Neural progenitor cell (in vitro differentiated cells): ENCODE results near the gene RNF38. TPM values are rescaled to one million over a fixed set of nuclear protein-coding genes. Genes with fewer than 3 reads are reported as not detected.

Source experiments
- DNase-seq: peaks from one replicate; pipeline ENCODE4 v3.0.0-alpha.2; 2016; ENCODE audit warnings: low spot score
- H2AFZ ChIP-seq: fragments of 200-600 bp; sonication (generic); replicated peaks from 2 replicates; pipeline ENCODE4 v1.6.1; 2016; ENCODE audit warnings: antibody characterized with exemption
- H3F3A ChIP-seq: fragments of 200-600 bp; sonication (generic); 2 replicates; pipeline ENCODE4 v1.6.1; 2016; ENCODE audit warnings: antibody characterized with exemption, low read depth
- H3K27ac ChIP-seq: fragments of 200-600 bp; sonication (generic); 2 replicates; pipeline ENCODE4 v1.5.1; 2016; ENCODE audit warnings: mild to moderate bottlenecking
- H3K27me3 ChIP-seq: fragments of 200-600 bp; sonication (generic); 2 replicates; pipeline ENCODE4 v1.6.1; 2016; ENCODE audit warnings: mild to moderate bottlenecking, moderate library complexity
- H3K36me3 ChIP-seq: fragments of 200-600 bp; sonication (generic); 2 replicates; pipeline ENCODE4 v1.5.1; 2016
- H3K4me1 ChIP-seq: fragments of 200-600 bp; sonication (generic); 2 replicates; pipeline ENCODE4 v1.6.1; 2016; ENCODE audit warnings: mixed run types
- H3K4me2 ChIP-seq: fragments of 200-600 bp; sonication (generic); 2 replicates; pipeline ENCODE4 v1.6.1; 2016
- H3K4me3 ChIP-seq: fragments of 200-600 bp; sonication (generic); 2 replicates; pipeline ENCODE4 v1.5.1; 2016
- H3K79me2 ChIP-seq: fragments of 200-600 bp; sonication (generic); 2 replicates; pipeline ENCODE4 v1.6.1; 2016; ENCODE audit warnings: low read depth
- H3K9ac ChIP-seq: fragments of 200-600 bp; sonication (generic); 2 replicates; pipeline ENCODE4 v1.6.1; 2016
- H3K9me3 ChIP-seq: fragments of 200-600 bp; sonication (generic); 2 replicates; pipeline ENCODE4 v1.5.1; 2016; ENCODE audit warnings: low read depth
- H4K20me1 ChIP-seq: fragments of 200-600 bp; sonication (generic); 2 replicates; pipeline ENCODE4 v1.6.1; 2016; ENCODE audit warnings: low read depth
- H3K27ac Mint-ChIP-seq: 3 replicates; pipeline ENCODE4 v1.8.0; 2021; ENCODE audit warnings: mixed read lengths
- H3K27me3 Mint-ChIP-seq: 2 replicates; pipeline ENCODE4 v1.8.0; 2022; ENCODE audit warnings: low read depth, mild to moderate bottlenecking, inconsistent platforms, moderate library complexity, mixed read lengths; ENCODE audit not compliant: insufficient read depth
- H3K36me3 Mint-ChIP-seq: 3 replicates; pipeline ENCODE4 v1.8.0; 2021; ENCODE audit warnings: mixed read lengths
- H3K4me1 Mint-ChIP-seq: 3 replicates; pipeline ENCODE4 v1.8.0; 2021; ENCODE audit warnings: mixed read lengths
- H3K4me3 Mint-ChIP-seq: 3 replicates; pipeline ENCODE4 v1.8.0; 2021; ENCODE audit warnings: mild to moderate bottlenecking, moderate library complexity, mixed read lengths
- H3K9me3 Mint-ChIP-seq: 3 replicates; pipeline ENCODE4 v1.8.0; 2020; ENCODE audit warnings: mixed read lengths
- CTCF ChIP-seq: fragments of 200-600 bp; sonication (generic); IDR thresholded peaks from 2 replicates; pipeline ENCODE4 v1.5.1; 2017; ENCODE audit warnings: antibody characterized with exemption, mild to moderate bottlenecking
- EZH2 ChIP-seq: fragments of 200-600 bp; sonication (generic); IDR thresholded peaks from 2 replicates; pipeline ENCODE4 v1.6.1; 2017; ENCODE audit warnings: antibody characterized with exemption, mild to moderate bottlenecking, moderate library complexity
- EZH2phosphoT487 ChIP-seq: fragments of 200-600 bp; sonication (generic); IDR thresholded peaks from 2 replicates; pipeline ENCODE4 v1.6.1; 2017; ENCODE audit warnings: antibody characterized with exemption
- total RNA-seq: library from RNA; depleted of rRNA; stranded (reverse); fragments of >200 nt; gene quantifications from 2 replicates; pipeline ENCODE4 v1.2.3, GENCODE V29; 2015; ENCODE audit warnings: low replicate concordance

RNF38 gene
- total RNA-seq, 1 donor from 2014 or later = 63.8 TPM

- H3K27me3 ChIP-seq = no peaks in the 10 kb centered on the region
- no peak overlapping the region for H3K4me3 ChIP-seq
- peak; percentile 91 for TF ChIP-seq CTCF
- no peak for TF ChIP-seq EZH2
- H3K36me3 ChIP-seq = no peaks in the 10 kb centered on the region
- no peaks in the 10 kb centered on the region for H3K9me3 ChIP-seq
- H3F3A ChIP-seq = peaks cover 35% of the 10 kb centered on the region
- Mint-ChIP-seq H3K4me1 (peaks cover 3% of the 10 kb centered on the region), H3K27ac (no peak overlapping the region), H3K9me3 (no peaks in the 10 kb centered on the region), H3K27me3 (no peaks in the 10 kb centered on the region), H3K4me3 (peak overlapping the region; percentile 48), H3K36me3 (peaks cover 3% of the 10 kb centered on the region)
- peaks cover 48% of the 10 kb centered on the region for H4K20me1 ChIP-seq
- no peak overlapping the region for H3K4me2 ChIP-seq
- H3K9ac ChIP-seq = no peak overlapping the region
- H3K27ac ChIP-seq = peak overlapping the region; percentile 42
- peak; percentile 77 for DNase-seq
- peaks cover 99% of the 10 kb centered on the region for H3K79me2 ChIP-seq
- no peak overlapping the region for H2AFZ ChIP-seq
- peaks cover 15% of the 10 kb centered on the region for H3K4me1 ChIP-seq
These were observed 7.2 kb upstream of the RNF38 start for GRCh38 chr9:36407122-36407723.

DNA sequence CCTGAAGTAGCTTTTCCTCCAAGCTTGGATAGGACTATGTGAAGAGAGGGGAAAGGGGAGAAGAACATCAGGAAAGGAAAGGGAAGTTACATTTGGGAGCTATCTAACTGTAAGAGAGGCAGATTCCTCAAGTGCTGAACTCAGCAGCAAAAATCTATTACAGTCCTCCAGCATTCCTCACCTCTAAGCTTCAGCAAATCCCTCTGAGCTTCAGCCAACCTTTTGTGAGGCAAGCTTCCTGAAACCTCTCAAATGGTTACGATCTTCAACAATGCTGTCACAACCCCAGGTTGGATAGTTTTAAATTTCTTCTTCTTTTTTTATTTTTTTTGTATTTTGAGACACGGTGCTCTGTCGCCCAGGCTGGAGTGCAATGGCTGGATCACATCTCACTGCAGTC lies 2.5 kb upstream of the RNF38 start:
- H3K4me2 ChIP-seq = peak overlapping the region; percentile 93
- no peaks in the 10 kb centered on the region for H3K9me3 ChIP-seq
- no peaks in the 10 kb centered on the region for H3K9me3 Mint-ChIP-seq
- no peaks in the 10 kb centered on the region for H3K36me3 ChIP-seq
- H3F3A ChIP-seq = peaks cover 48% of the 10 kb centered on the region
- H3K27ac Mint-ChIP-seq = no peak overlapping the region
- TF ChIP-seq EZH2phosphoT487 (no peak), CTCF (no peak), EZH2 (no peak)
- DNase-seq = peak; percentile 73
- H3K9ac ChIP-seq = no peak overlapping the region
- H3K27me3 Mint-ChIP-seq = no peaks in the 10 kb centered on the region
- no peaks in the 10 kb centered on the region for H3K27me3 ChIP-seq
- H3K4me1 Mint-ChIP-seq = peaks cover 20% of the 10 kb centered on the region
- peaks cover 90% of the 10 kb centered on the region for H3K79me2 ChIP-seq
- peaks cover 49% of the 10 kb centered on the region for H4K20me1 ChIP-seq
- no peak overlapping the region for H3K4me3 Mint-ChIP-seq
- no peak overlapping the region for H2AFZ ChIP-seq
- peaks cover 43% of the 10 kb centered on the region for H3K4me1 ChIP-seq
- peak overlapping the region; percentile 40 for H3K27ac ChIP-seq
- no peaks in the 10 kb centered on the region for H3K36me3 Mint-ChIP-seq
- H3K4me3 ChIP-seq = no peak overlapping the region

DNA sequence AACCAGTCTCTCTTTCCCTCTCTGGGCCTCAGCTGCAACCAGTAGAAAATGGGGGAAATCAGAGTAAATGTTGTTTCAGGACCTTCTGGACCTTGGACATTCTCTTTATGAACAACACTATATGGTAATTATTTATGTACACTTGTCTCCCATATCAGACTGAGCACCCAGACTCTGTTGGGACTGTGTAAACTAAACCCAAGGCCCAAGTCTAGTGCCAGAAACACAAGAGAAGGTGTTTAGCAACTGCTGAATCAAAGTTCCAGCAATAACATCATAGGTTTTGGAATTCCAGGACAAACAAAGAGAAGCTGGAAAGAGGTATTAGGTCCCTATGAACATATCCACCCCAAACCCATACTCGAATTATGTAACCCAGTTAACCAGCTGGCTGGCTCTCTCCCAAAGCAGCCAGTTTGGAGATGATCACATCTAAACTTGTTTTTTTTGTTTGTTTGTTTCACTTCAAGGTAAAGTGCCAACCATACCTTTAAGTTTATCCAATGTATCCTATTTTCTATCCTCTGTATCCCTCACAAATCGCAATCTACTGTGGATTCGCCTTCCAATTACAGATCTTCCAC lies 1.9 kb upstream of the RNF38 start:
- TF ChIP-seq EZH2 = no peak
- TF ChIP-seq EZH2phosphoT487 = no peak
- TF ChIP-seq CTCF = no peak
- no peak overlapping the region for H3K27ac Mint-ChIP-seq
- H4K20me1 ChIP-seq = peaks cover 50% of the 10 kb centered on the region
- H3K4me1 ChIP-seq = peaks cover 43% of the 10 kb centered on the region
- H3K36me3 Mint-ChIP-seq = no peaks in the 10 kb centered on the region
- H3K9me3 ChIP-seq = no peaks in the 10 kb centered on the region
- no peaks in the 10 kb centered on the region for H3K36me3 ChIP-seq
- peak overlapping the region; percentile 75 for H3K4me3 ChIP-seq
- H3K4me3 Mint-ChIP-seq = peak overlapping the region; percentile 95
- peak overlapping the region; percentile 93 for H3K4me2 ChIP-seq
- no peak for DNase-seq
- no peaks in the 10 kb centered on the region for H3K27me3 Mint-ChIP-seq
- peaks cover 18% of the 10 kb centered on the region for H3K4me1 Mint-ChIP-seq
- H3K79me2 ChIP-seq = peaks cover 90% of the 10 kb centered on the region
- no peak overlapping the region for H2AFZ ChIP-seq
- H3K9ac ChIP-seq = no peak overlapping the region
- H3K27me3 ChIP-seq = no peaks in the 10 kb centered on the region
- peaks cover 44% of the 10 kb centered on the region for H3F3A ChIP-seq
- H3K27ac ChIP-seq = peak overlapping the region; percentile 40
- no peaks in the 10 kb centered on the region for H3K9me3 Mint-ChIP-seq
